Astrocyte of the spinal cord (primary cell): ENCODE results near the gene LHFPL6.

Experiments used
- DNase-seq: peaks from one replicate; pipeline ENCODE4 v3.0.0; 2011; ENCODE audit warnings: low read depth, low spot score
- H3K4me3 ChIP-seq: 2 replicates; pipeline ENCODE4 v1.5.1; 2011; ENCODE audit warnings: low read depth, mild to moderate bottlenecking, low read length, moderate library complexity
- CTCF ChIP-seq: IDR thresholded peaks from 2 replicates; pipeline ENCODE4 v1.5.1; 2012; ENCODE audit warnings: low read depth, mild to moderate bottlenecking, low read length, inconsistent platforms
- in situ Hi-C: cut with HindIII; loops from 2 replicates; pipeline ENCODE4 v1.10.0; 2017; ENCODE audit warnings: low sequenced_read_pairs

Gene LHFPL6

GRCh38 chr13:39577838-39578491 lies 25.0 kb downstream of the LHFPL6 start:
- no peak overlapping the region for H3K4me3 ChIP-seq
- no peak for DNase-seq
- in situ Hi-C loops, result no loop called here
- no peak for TF ChIP-seq CTCF

GRCh38 chr13:39577203-39577602 lies 25.8 kb downstream of the LHFPL6 start:
- TF ChIP-seq CTCF, result no peak
- no peak for DNase-seq
- H3K4me3 ChIP-seq, result no peak overlapping the region
- in situ Hi-C loops, result no loop called here

- in situ Hi-C loops, result no loop called here
- no peak for DNase-seq
- H3K4me3 ChIP-seq, result no peak overlapping the region
- no peak for TF ChIP-seq CTCF
Observed at GRCh38 chr13:39575641-39576238, 27.3 kb downstream of the LHFPL6 start.

GRCh38 chr13:39571502-39572092 lies 31.4 kb downstream of the LHFPL6 start:
- H3K4me3 ChIP-seq, result no peak overlapping the region
- in situ Hi-C loops, result no loop called here
- no peak for DNase-seq
- no peak for TF ChIP-seq CTCF

GRCh38 chr13:39567569-39567968 lies 35.4 kb downstream of the LHFPL6 start:
- no peak overlapping the region for H3K4me3 ChIP-seq
- no peak for TF ChIP-seq CTCF
- no peak for DNase-seq
- in situ Hi-C loops, result no loop called here

- in situ Hi-C loops, result no loop called here
- no peak for TF ChIP-seq CTCF
- H3K4me3 ChIP-seq, result no peak overlapping the region
- DNase-seq, result no peak
Observed at GRCh38 chr13:39566216-39566869, 36.6 kb downstream of the LHFPL6 start.
